ENCODE results near the gene MS4A6A. TPM values are rescaled to one million over a fixed set of nuclear protein-coding genes. Genes with fewer than 3 reads are reported as not detected.

MS4A6A gene
- total RNA-seq, 2 donors from 2014 or later = not detected

DNA sequence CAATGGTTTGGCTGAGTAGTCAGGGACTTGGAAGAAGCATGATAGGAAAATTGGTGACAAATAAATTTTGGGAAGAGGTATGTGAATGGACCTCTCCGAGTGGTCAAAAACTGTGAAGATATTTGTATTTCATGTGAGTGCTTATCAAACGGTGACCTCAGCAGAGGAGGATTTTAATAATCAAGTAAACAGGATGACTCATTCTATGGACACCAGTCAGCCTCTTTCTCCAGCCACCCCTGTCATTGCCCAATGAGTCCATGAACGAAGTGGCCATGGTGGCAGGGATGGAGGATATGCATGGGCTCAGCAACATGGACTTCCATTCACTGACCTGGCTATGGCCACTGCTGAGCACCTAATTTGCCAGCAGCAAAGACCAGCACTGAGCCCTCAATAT lies 38.8 kb upstream of the MS4A6A start:
- TF ChIP-seq, protein P1, sequence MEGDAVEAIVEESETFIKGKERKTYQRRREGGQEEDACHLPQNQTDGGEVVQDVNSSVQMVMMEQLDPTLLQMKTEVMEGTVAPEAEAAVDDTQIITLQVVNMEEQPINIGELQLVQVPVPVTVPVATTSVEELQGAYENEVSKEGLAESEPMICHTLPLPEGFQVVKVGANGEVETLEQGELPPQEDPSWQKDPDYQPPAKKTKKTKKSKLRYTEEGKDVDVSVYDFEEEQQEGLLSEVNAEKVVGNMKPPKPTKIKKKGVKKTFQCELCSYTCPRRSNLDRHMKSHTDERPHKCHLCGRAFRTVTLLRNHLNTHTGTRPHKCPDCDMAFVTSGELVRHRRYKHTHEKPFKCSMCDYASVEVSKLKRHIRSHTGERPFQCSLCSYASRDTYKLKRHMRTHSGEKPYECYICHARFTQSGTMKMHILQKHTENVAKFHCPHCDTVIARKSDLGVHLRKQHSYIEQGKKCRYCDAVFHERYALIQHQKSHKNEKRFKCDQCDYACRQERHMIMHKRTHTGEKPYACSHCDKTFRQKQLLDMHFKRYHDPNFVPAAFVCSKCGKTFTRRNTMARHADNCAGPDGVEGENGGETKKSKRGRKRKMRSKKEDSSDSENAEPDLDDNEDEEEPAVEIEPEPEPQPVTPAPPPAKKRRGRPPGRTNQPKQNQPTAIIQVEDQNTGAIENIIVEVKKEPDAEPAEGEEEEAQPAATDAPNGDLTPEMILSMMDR (conservative IDR thresholded peaks at IDR 0.05) = no peak
- Histone ChIP-seq H3K9ac (ENCODE audit: extremely low read depth, low read length, poor library complexity, severe bottlenecking) (no peak overlapping the region), H3K27me3 (ENCODE audit: control insufficient read depth, insufficient read depth, low read length, poor library complexity, severe bottlenecking) (no peaks in the 10 kb centered on the region), H3K27ac (ENCODE audit: low read depth, low read length) (no peak overlapping the region), H3K36me3 (ENCODE audit: control insufficient read depth, insufficient read depth, low read length) (no peaks in the 10 kb centered on the region), H3K9me3 (ENCODE audit: control insufficient read depth, low read length) (no peaks in the 10 kb centered on the region), H3K4me1 (ENCODE audit: control insufficient read depth, insufficient read depth, low read length) (no peaks in the 10 kb centered on the region), H3K4me3 (ENCODE audit: low read length) (no peak overlapping the region)
- no peaks in the 10 kb centered on the region for H3K36me3 Mint-ChIP-seq (ENCODE audit: low read depth)
- H3K4me1 Mint-ChIP-seq = no peaks in the 10 kb centered on the region
- H3K27me3 Mint-ChIP-seq (ENCODE audit: insufficient read depth) = no peaks in the 10 kb centered on the region
- H3K9me3 Mint-ChIP-seq = no peaks in the 10 kb centered on the region
- 25 to 63% methylated on average over 2 to 3 of the region's 3 CpGs for WGBS, 2 experiments (ENCODE audit: insufficient coverage in 1 of 2, insufficient read length in 1 of 2)
- no peak overlapping the region for H3K27ac Mint-ChIP-seq
- no peak overlapping the region for H3K4me3 Mint-ChIP-seq
- DNase-seq = no peak

DNA sequence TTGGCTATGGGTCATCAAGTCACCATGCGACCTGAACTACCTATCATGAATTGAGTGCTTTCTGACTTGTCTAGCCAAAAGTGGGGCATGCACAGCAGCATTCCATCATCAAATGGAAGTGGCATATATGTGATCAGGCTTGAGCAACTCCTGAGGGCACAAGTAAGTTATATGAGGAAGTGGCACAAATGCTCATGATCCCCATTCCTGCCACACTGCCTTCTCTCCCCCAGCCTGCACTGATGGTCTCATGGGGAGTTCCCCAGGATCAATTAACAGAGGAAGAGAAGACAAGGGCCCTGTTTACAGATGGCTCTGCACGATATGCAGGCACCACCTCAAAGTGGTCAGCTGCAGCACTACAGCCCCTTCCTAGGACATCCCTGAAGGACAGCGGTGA lies 38.3 kb upstream of the MS4A6A start:
- Histone ChIP-seq H3K27me3 (ENCODE audit: control insufficient read depth, insufficient read depth, low read length, poor library complexity, severe bottlenecking) (no peaks in the 10 kb centered on the region), H3K36me3 (ENCODE audit: control insufficient read depth, insufficient read depth, low read length) (no peaks in the 10 kb centered on the region), H3K9me3 (ENCODE audit: control insufficient read depth, low read length) (no peaks in the 10 kb centered on the region), H3K4me3 (ENCODE audit: low read length) (no peak overlapping the region), H3K27ac (ENCODE audit: low read depth, low read length) (no peak overlapping the region), H3K9ac (ENCODE audit: extremely low read depth, low read length, poor library complexity, severe bottlenecking) (no peak overlapping the region), H3K4me1 (ENCODE audit: control insufficient read depth, insufficient read depth, low read length) (no peaks in the 10 kb centered on the region)
- TF ChIP-seq, protein P1 (conservative IDR thresholded peaks at IDR 0.05) = no peak
- Mint-ChIP-seq H3K4me3 (no peak overlapping the region), H3K27ac (no peak overlapping the region), H3K9me3 (no peaks in the 10 kb centered on the region), H3K4me1 (no peaks in the 10 kb centered on the region), H3K36me3 (ENCODE audit: low read depth) (no peaks in the 10 kb centered on the region), H3K27me3 (ENCODE audit: insufficient read depth) (no peaks in the 10 kb centered on the region)
- WGBS, 2 experiments (ENCODE audit: insufficient coverage in 1 of 2, insufficient read length in 1 of 2) = 90 to 93% methylated on average over 3 of the region's 3 CpGs
- DNase-seq = no peak

DNA sequence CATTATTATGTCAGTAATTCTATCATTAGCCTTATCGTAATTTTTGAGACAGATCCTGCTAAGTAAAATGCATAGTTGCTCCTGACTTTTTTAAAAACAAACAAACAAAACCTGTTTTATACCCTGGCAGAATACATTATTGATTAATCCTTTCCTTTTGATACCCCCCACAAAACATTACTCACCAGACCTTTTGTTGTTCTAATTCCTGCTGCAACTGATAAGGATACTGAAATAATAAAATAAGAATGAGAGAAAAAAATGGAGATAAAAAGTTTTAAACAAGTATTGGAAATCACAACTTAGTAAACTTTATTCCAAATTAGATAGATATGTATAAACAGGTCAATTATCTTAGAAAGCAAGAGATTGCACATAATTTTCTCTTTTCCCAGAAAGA lies 31.5 kb upstream of the MS4A6A start:
- Mint-ChIP-seq H3K27ac (no peak overlapping the region), H3K27me3 (ENCODE audit: insufficient read depth) (peaks cover 22% of the 10 kb centered on the region), H3K4me1 (peaks cover 3% of the 10 kb centered on the region), H3K36me3 (ENCODE audit: low read depth) (no peaks in the 10 kb centered on the region), H3K9me3 (no peaks in the 10 kb centered on the region), H3K4me3 (no peak overlapping the region)
- no peaks in the 10 kb centered on the region for H3K9me3 ChIP-seq (ENCODE audit: control insufficient read depth, low read length)
- H3K4me3 ChIP-seq (ENCODE audit: low read length) = no peak overlapping the region
- no peak overlapping the region for H3K9ac ChIP-seq (ENCODE audit: extremely low read depth, low read length, poor library complexity, severe bottlenecking)
- no peaks in the 10 kb centered on the region for H3K4me1 ChIP-seq (ENCODE audit: control insufficient read depth, insufficient read depth, low read length)
- 92 to 95% methylated on average over 1 of the region's 1 CpG for WGBS, 2 experiments (ENCODE audit: insufficient coverage in 1 of 2, insufficient read length in 1 of 2)
- no peaks in the 10 kb centered on the region for H3K36me3 ChIP-seq (ENCODE audit: control insufficient read depth, insufficient read depth, low read length)
- no peak for DNase-seq
- TF ChIP-seq, protein P1 (conservative IDR thresholded peaks at IDR 0.05) = no peak
- peaks cover 5% of the 10 kb centered on the region for H3K27me3 ChIP-seq (ENCODE audit: control insufficient read depth, insufficient read depth, low read length, poor library complexity, severe bottlenecking)
- H3K27ac ChIP-seq (ENCODE audit: low read depth, low read length) = no peak overlapping the region
